Gastroesophageal sphincter (tissue), 3 donors: ENCODE data around the gene DYNLL2.

Experiments used
- CTCF ChIP-seq, 4 experiments: fragments of 200-600 bp in 2 of 4; fragments of 450-650 bp in 2 of 4; sonication (generic) in 1 of 4; IDR thresholded peaks; one replicate each; pipeline ENCODE4 v1.5.1; 2017 to 2019; ENCODE audit warnings: antibody characterized with exemption in 4 of 4, mild to moderate bottlenecking in 2 of 4, moderate library complexity in 2 of 4
- EP300 ChIP-seq: sonication (generic); formaldehyde crosslinking; IDR thresholded peaks from one replicate; pipeline ENCODE4 v1.6.1; 2017; ENCODE audit warnings: antibody characterized with exemption, mild to moderate bottlenecking
- POLR2A ChIP-seq, 2 donors: fragments of 450-650 bp; IDR thresholded peaks; one replicate each; pipeline ENCODE4 v1.6.1; 2017; ENCODE audit warnings: antibody characterized with exemption in 2 of 2, mild to moderate bottlenecking in 2 of 2, moderate library complexity in 1 of 2
- POLR2AphosphoS5 ChIP-seq: sonication (generic); formaldehyde crosslinking; IDR thresholded peaks from one replicate; pipeline ENCODE4 v1.6.1; 2017; ENCODE audit warnings: antibody characterized with exemption

GRCh38 chr17:58050966-58051365 lies 32.3 kb upstream of the DYNLL2 start:
- TF ChIP-seq CTCF (IDR thresholded peaks at IDR 0.05) (no peak), POLR2A (IDR thresholded peaks at IDR 0.05) (no peak), POLR2AphosphoS5 (no peak), EP300 (no peak)
